Measurements from ENCODE around the gene CTIF.

Gene CTIF

GRCh38 chr18:48600456-48601090 is 61.7 kb downstream of the CTIF start:
- DNase-seq (ENCODE audit: low read depth in 2 of 3, low spot score in 1 of 3) = no peak

GRCh38 chr18:48601343-48601742 is 62.5 kb downstream of the CTIF start:
- no peak for DNase-seq (ENCODE audit: low read depth in 2 of 3, low spot score in 1 of 3)

DNA sequence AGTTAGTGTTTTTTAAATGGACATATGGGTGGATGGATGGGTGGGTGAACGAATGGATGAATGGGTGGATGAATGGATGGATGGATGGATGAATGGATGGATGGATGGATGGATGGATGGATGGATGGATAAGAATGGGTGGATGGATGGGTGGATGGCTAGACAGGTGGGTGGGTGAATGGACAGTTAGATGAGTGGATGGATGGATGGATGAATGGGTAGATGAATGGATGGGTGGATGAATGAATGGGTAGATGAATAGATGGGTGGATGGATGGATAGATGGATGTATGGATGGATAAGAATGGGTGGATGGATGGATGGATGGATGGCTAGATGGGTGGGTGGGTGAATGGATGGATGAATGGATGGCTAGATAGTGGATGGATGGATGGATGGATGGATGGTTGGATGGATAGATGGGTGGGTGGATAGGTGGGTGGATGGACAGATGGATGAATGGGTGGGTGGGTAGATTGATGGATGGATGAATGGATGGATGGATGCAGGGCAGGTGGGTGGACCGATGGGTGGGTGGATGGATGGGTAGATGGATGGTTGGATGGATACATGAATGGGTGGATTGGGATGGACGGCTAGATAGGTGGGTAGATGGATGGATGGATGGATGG is 64.0 kb downstream of the CTIF start:
- DNase-seq (ENCODE audit: low read depth in 2 of 3, low spot score in 1 of 3) = no peak

GRCh38 chr18:48605408-48605845 is 66.6 kb downstream of the CTIF start:
- no peak for DNase-seq (ENCODE audit: low read depth in 2 of 3, low spot score in 1 of 3)

DNA sequence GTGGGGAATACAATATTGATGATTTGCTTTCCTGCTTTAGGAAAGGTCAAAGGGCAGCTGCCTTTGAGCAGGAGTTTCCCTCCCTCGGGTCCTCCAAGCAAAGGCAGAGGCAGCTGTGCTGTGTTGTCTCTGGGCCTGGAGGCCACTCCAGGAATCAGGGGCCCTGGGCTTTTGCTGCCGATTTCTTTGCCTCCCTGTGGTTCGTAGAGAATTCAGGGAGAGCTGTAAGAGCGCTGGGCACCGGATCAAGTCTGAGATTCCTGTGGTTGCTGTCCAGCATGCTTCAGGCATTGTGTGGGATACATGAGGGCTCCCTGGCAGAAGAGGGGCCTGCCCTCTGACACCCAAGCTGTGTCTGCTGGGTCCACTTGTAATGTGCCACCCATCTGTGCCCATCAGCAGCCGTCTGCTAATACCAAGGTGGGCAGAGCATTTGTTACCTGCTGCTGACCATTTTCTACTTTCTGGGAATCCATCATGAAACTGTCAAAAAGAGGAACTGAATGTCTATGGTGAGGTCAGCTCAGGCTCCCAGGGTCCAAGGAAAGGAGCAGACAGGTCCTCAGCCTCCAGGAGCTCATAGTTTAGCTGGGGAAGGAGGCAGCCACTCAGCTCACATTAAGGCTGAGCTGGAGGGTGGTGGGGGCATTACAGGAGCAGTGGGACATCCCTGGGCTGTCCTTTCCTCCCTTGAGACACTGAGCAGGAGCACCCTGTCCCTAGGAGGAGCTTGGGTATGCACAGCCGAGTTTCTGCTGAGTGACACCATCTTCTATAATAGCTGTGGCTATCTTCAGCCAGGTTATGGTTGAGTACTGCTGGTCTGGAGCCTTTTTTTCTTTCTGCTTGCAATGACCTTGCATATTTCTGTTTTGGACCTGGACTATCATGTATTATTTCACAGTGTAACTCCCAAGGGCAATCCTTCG is 68.5 kb downstream of the CTIF start:
- DNase-seq (ENCODE audit: low read depth in 2 of 3, low spot score in 1 of 3) = no peak

GRCh38 chr18:48608581-48608980 is 69.8 kb downstream of the CTIF start:
- DNase-seq (ENCODE audit: low read depth in 2 of 3, low spot score in 1 of 3) = no peak

DNA sequence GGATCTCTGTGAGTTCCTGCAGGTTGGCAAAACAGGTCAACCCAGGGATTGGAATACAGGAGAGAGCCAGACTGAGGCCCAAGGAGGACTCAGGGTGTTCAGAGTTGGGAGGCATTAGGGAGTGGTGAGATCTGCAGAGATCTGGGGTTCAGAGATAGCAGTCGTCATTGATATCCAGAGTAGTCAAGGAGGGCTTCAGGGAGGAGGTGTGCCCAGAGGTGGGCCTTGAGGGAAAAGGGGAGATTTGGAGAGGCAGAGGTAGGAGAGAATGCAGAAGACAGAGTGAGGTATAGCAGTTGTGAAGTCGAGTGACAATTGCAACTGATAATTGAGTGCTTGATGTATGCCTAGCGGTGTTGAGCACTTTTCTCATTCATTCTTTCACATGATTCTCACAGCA is 70.3 kb downstream of the CTIF start:
- DNase-seq (ENCODE audit: low read depth in 2 of 3, low spot score in 1 of 3) = no peak

- no peak for DNase-seq (ENCODE audit: low read depth in 2 of 3, low spot score in 1 of 3)
Measured at GRCh38 chr18:48609820-48610815, 71.3 kb downstream of the CTIF start.

GRCh38 chr18:48611203-48611602 is 72.4 kb downstream of the CTIF start:
- DNase-seq (ENCODE audit: low read depth in 2 of 3, low spot score in 1 of 3) = no peak

DNA sequence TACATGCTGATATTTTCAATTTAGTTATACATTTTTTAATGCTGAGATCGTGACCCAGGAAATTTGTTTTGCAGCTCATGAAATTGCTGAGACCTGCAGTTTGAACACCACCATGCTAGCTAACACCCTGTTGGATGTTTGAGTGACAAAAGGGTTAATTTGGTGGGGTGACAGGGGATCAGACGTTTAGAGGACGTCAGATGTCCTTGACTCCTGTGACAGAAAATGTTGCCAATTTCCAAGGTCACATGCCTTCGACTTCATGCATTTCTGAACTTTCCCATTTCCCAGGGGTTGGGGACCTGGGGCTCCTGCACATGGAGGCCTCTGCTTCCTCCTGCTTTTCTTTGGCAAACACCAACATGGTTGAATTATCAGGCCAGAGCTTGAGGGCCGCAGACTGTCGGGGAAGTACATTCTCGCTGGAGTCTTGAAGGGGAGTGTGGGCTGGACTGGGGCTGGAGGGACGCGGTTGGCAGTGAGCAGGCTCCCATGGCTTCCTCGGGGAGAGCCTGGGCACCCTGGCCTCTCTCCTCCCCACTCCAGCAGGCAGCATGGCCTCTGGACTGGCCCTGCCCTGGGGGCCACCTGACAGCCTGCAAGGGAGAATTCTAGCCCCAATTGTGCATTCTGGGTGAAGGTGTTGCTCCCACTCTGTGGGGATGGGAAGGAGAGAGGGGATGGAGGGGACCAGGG is 73.1 kb downstream of the CTIF start:
- no peak for DNase-seq (ENCODE audit: low read depth in 2 of 3, low spot score in 1 of 3)

DNA sequence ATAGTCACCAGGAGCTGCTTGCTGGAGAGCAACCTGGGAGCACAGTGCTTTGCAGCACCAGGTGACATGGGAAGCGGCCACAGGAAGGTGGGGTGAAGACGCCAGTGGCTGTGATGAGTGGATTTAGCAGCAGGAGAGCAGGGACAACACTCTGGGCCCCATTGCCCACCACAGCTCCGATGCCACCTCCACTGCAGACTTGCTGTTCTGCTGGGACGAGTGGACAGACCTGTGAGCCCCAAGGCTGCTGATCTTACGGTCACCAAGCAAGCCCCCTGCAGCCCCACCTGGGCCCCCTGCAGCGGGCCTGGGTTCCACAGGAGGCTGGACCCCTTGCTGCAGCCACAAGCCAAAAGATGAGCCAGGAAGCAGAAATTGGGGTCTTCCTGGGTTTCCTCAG is 73.7 kb downstream of the CTIF start:
- no peak for DNase-seq (ENCODE audit: low read depth in 2 of 3, low spot score in 1 of 3)

GRCh38 chr18:48612917-48613316 is 74.1 kb downstream of the CTIF start:
- no peak for DNase-seq (ENCODE audit: low read depth in 2 of 3, low spot score in 1 of 3)

DNA sequence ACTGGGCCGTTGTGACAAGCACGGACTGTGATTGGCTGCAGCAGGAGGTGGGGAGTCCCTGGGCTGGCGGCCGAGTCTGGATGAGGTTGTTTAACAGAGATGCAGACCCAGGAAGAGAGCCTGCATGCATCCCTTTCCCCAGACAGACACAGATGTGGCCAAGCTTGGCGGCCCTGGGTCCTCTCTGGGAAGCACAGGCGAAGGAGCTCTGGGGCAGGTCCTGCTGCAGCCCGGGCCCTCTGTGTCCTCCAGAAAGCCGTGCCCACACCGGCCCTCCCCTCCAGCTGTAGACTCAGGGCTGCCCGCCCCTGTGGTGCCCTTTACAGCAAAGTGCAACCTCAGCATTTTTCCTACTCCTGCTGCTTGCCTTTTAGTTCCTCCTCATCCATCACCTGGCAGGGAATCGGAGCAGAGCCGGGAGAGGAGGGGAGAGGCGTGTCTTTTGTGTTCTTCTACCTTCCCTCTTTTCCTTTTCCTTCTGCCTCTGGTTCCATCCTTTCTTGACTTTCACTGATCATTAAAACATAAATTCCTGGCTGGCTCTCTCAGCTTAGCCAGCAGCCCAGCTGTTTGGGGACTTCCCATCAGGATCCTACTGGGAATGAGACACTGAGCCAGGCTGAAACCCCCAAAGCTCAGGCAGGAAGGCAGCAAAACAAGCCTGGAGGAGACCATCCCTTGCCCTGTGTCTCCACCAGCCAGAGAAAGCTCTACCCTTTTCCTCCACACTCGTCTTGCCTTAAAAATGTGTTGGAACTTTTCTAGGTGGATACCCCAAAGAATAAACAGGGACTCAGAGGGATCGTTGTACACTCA is 75.0 kb downstream of the CTIF start:
- DNase-seq (ENCODE audit: low read depth in 2 of 3, low spot score in 1 of 3) = no peak

- no peak for DNase-seq (ENCODE audit: low read depth in 2 of 3, low spot score in 1 of 3)
Measured at GRCh38 chr18:48615566-48616401, 77.0 kb downstream of the CTIF start.

GRCh38 chr18:48616484-48617255 is 77.8 kb downstream of the CTIF start:
- no peak for DNase-seq (ENCODE audit: low read depth in 2 of 3, low spot score in 1 of 3)

DNA sequence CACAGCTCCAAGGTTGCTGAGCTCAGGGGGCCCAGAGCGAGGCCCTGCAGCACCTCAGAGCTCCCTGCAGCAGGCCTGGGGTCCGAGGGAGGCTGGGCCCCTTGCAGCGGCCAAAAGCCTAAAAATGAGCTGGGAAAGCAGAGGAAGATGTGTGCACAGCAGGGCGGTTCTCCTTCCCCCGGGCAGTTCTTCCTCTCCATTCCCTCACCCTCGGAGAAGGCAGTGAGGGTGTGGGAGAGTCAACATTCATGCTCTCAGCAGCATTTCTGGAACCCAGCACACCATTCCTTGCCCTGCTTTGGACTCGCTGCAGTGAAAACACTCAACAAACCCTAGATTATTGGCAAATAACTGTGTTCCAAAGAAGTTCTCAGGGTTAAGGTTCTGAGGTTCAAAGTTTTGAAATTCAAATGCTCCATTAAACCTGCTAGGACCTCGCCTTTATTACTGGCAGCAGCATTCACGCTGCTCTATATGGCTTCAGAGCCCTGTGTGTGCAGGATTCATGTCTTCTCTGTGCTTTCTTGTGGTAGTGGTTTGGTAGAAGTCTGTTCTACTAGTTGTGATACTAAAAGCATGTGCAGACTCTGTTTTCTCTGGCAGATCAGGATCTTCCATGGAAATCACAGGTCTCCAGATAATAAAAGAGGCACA is 79.1 kb downstream of the CTIF start:
- no peak for DNase-seq (ENCODE audit: low read depth in 2 of 3, low spot score in 1 of 3)

DNA sequence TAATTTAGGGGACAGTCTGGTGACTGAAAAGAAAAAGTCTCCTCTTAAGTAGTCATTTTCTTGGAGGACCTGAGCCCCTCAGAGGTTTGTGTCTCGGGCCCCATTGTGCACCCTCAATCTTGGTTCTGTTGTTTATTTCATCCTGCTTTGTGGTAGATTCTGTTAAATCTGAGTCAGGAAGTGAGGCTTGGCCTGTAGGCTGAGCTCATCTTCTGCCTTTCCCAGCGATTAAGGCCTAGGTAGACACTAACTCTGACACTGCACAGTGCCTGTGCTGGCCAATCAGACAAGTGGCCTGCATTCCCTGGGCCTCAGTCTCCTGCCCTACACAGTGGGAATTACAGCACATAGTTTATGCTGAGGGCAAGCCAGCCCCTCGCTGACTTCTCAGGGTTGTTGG is 80.2 kb downstream of the CTIF start:
- no peak for DNase-seq (ENCODE audit: low read depth in 2 of 3, low spot score in 1 of 3)

Data from stimulated activated CD4-positive, alpha-beta T cell treated with anti-CD3 and anti-CD28 coated beads, Interleukin-12 subunit alpha, Interleukin-12 subunit beta, amount 100 ng/mL, for 48 hours (primary cell).